Kidney capillary endothelial cell (primary cell): ENCODE results near the gene CATSPERD.
"Not testable (repeated sequence)": the region's sequence is repeated elsewhere in the genome, so short reads cannot be mapped to it uniquely, and the experiment has no call there.

Experiments used
- DNase-seq: peaks from one replicate; pipeline ENCODE4 v3.0.0-alpha.2; 2018; ENCODE audit warnings: low spot score

CATSPERD gene

GRCh38 chr19:5742051-5742450, 21.6 kb downstream of the CATSPERD start:
- DNase-seq: no peak

GRCh38 chr19:5743630-5744029, 23.2 kb downstream of the CATSPERD start:
- no peak for DNase-seq

- not testable (repeated sequence) for DNase-seq
Measured at GRCh38 chr19:5744999-5745398, 24.6 kb downstream of the CATSPERD start.

GRCh38 chr19:5748920-5749319, 28.5 kb downstream of the CATSPERD start:
- not testable (repeated sequence) for DNase-seq

GRCh38 chr19:5749505-5749904, 29.1 kb downstream of the CATSPERD start:
- DNase-seq: no peak

- DNase-seq: no peak
Measured at GRCh38 chr19:5751709-5752108, 31.3 kb downstream of the CATSPERD start.

GRCh38 chr19:5753743-5754142, 33.3 kb downstream of the CATSPERD start:
- DNase-seq: no peak

- DNase-seq: no peak
Measured at GRCh38 chr19:5762608-5763217, 42.3 kb downstream of the CATSPERD start.

GRCh38 chr19:5765220-5765619, 44.8 kb downstream of the CATSPERD start:
- DNase-seq: no peak

- no peak for DNase-seq
Measured at GRCh38 chr19:5767949-5768348, 47.5 kb downstream of the CATSPERD start.

- DNase-seq: no peak
Measured at GRCh38 chr19:5772416-5772815, 52.0 kb downstream of the CATSPERD start.

- DNase-seq: no peak
Measured at GRCh38 chr19:5773276-5773675, 52.8 kb downstream of the CATSPERD start.

GRCh38 chr19:5774921-5775320, 54.5 kb downstream of the CATSPERD start:
- no peak for DNase-seq

- no peak for DNase-seq
Measured at GRCh38 chr19:5775668-5776309, 55.4 kb downstream of the CATSPERD start.

- no peak for DNase-seq
Measured at GRCh38 chr19:5778402-5778801, 58.0 kb downstream of the CATSPERD start.

- not testable (repeated sequence) for DNase-seq
Measured at GRCh38 chr19:5780916-5781315, 60.5 kb downstream of the CATSPERD start.

- no peak for DNase-seq
Measured at GRCh38 chr19:5782322-5782721, 61.9 kb downstream of the CATSPERD start.

GRCh38 chr19:5782945-5783919, 62.8 kb downstream of the CATSPERD start:
- no peak for DNase-seq

GRCh38 chr19:5784581-5785147, 64.2 kb downstream of the CATSPERD start, which contains the start of gene PRR22:
Gene PRR22 (minus strand): TSS chr19:5784746. CDS start chr19:5784660, 86 bp downstream.
- no peak for DNase-seq

GRCh38 chr19:5785423-5785822, 65.0 kb downstream of the CATSPERD start:
- no peak for DNase-seq

GRCh38 chr19:5786593-5787408, 66.4 kb downstream of the CATSPERD start:
- no peak for DNase-seq
